Right renal cortex interstitium (tissue), 3 donors: Measurements from ENCODE around the gene ID2. TPM values are rescaled to one million over a fixed set of nuclear protein-coding genes. Genes with fewer than 3 reads are reported as not detected.

ENCODE experiments used
- DNase-seq, 3 donors: peaks; one replicate each; pipeline ENCODE4 v3.0.0-alpha.2; 2013; ENCODE audit warnings: low read depth in 3 of 3, low spot score in 2 of 3
- polyA plus RNA-seq, 3 donors: library from polyadenylated mRNA; unstranded; fragments of 120-200 nt; gene quantifications; one replicate each; pipeline ENCODE4 v1.2.1, GENCODE V29; 2013; ENCODE audit not compliant: insufficient read length in 3 of 3

ID2 gene
- polyA plus RNA-seq: 100 to 1,000 TPM; 297 to 325 (median 312) TPM

- peak; percentile 95 to 99 (median 98) for DNase-seq
Observed at GRCh38 chr2:8681786-8682692, at the start of gene ID2. TSS of gene ID2 (plus strand) at chr2:8682056. CDS start at chr2:8682166, 110 bp downstream.

DNA sequence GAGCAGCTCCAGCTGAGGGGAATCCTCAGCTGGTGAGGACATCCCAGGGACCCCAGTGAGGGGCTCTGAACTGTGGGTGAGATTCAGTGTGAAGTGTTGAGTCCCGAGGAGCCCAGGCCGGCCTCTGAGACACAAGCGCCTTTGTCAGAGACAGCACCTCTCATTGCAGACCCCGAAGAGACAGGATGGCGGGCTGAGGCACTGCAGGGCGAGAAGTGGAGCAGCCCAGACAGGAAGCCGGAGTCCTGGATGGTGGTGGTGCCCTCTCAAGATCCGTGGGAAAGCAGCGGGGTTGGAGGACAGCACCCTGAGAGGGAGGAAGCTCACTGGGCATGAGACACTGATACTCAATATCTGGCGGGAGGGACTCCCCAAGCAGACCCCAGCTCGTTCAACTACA is 49.1 kb upstream of the ID2 start:
- DNase-seq: no peak

DNA sequence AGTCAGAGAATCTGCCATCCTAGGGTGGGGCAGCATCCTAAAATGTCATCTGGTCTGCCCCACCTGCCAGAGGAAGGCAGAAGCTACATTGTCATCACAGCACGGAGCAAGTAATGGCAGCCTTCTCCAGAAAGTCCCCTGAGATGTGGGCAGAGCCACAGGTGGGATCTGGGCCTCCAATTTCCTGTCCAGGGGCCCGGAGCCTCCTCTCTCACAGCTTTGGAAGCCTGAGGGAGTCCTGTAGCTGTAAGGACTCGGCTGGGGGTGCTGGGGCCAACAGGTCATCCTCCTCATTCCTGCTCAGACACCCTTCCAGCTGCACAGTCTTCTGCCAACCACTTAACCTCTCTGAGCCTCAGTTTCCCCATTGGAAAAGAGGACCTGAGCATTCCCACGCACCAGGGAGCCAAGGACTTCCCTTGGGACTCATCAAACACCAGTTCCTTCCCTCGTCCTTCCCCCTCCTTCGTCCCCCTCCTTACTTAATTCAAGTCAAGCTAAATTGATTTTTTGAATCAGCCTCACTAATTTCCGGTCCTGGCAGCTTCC is 48.6 kb upstream of the ID2 start:
- no peak for DNase-seq

GRCh38 chr2:8633735-8634313 is 48.0 kb upstream of the ID2 start:
- DNase-seq: no peak

DNA sequence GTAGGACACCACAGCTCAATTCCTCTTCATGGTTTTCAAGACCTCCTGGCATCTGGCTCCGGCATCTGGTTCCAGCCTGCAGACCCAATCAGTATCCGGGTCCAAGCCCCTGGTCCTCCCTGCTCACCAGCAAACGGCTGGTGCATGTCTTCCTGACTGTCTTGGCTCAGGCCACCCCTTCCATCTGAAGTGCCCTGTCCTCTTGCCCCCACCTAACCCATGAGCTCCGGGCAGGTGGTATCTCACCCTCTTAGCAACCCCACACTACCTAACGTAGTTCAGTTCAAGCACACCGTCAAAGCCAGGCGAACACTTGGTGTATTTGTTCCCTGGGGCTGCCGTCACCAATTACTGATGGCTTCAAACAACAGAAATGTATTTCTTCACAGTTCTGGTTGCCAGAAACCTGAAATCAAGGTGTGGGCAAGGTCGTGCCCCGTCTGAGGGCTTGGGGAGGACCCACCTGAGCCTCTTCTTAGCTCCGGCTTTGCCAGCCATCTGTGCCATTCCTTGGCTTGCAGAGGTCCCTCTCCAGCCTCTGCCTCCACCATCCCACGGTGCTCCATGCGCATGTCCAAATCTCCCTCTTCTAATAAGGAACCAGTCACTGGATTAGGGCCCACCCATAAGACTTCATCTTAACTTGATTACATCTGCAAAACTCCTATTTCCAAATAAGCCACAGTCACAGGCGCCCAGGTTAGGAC is 47.2 kb upstream of the ID2 start:
- DNase-seq: no peak

DNA sequence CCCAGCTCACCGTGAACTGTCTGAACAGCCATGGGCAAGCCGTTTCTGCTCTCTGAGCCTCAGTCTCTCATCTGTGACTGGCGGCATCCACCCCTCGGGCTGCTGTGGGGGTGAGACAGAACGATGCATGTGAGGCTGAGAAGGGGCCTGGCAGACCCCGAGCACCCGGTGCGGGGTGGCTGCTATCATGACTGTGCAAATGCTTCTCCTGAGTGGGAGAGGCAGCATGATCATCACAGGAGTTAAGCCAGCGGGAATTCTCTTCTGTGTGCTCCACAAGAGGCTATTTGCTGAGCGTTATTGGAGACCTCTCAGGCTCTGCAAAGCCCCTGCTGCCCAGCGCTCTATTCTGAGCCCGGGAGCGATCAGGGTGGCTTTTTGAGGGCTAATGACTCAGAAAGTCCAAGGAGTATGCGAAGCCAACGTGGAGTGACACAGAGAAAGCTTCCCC is 45.8 kb upstream of the ID2 start:
- DNase-seq: no peak

GRCh38 chr2:8636721-8637636 is 44.9 kb upstream of the ID2 start:
- DNase-seq: peak; percentile 59 to 80 (median 63)

DNA sequence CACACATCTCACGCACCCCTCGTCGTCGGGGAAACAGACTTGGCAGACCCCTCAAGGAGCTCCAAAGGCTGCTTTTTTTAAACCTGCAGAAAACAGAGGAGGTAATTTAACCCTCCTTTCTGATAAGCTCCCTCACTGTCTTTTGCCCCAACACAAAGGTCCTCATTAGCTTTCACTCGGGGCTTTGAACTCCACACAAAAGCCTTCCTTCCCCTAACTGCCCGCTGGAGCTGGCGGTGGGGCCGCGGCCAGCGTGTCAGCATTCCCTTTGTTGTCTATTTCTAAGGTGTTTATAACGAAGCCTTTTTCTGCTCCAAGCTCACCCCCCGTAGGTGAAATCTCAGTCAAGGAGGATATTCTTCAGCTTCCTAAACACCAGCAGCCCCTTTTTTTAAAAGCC is 43.5 kb upstream of the ID2 start:
- DNase-seq: no peak

GRCh38 chr2:8639122-8639635 is 42.7 kb upstream of the ID2 start:
- no peak for DNase-seq

DNA sequence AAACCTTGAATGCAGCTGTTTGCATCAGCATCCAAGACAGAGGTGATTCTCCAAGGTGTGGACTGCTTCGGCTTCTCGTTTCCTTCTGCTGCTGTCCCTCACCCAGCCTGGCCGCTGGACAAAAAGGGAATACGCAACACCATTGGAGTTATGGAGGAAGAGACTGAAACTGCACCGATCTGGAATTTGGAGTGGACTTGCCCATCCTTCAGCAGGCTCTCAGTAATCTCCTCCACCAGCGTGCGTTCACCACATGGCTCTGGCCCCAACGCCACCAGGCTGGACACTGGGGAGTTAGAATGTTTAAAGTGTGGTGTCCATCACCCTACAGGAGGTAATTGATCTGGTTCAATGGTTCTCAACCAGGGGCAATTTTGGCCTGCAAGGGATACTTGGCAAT is 41.4 kb upstream of the ID2 start:
- no peak for DNase-seq

- no peak for DNase-seq
Observed at GRCh38 chr2:8641301-8641965, 40.4 kb upstream of the ID2 start.

DNA sequence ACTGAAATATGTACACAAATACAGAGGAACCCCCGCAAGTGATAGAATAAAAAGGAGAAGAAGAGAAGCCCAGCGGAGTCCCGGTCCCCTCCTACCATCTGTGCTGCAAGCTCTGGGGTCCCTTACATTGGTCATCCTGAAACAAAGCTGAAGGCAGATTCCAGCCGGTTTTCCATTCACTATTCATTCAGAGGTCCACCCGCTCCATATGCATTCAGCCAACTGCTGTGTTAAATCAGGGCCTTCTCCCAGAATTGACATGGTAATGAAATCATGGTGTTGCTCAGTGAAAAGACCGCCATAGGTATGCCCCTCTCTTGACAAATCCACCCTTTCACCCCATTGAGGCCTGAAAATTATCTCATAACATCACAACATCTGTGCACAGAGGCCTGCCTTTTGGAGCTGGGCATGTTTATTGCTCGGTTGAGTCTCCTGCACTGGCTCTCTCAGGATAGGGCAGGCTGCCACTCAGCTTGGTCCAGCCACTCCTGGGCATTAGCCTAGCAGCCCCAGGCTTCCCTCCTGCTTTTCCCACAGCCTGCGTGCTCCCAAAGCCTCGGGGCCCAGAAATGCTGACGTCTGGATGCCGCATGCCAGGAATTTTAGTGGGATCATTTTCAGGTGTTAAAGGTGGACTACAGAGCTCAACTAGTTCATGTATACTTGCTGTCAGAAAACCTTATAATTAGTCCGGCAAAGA is 39.3 kb upstream of the ID2 start:
- DNase-seq: no peak

- no peak for DNase-seq
Observed at GRCh38 chr2:8643250-8643995, 38.4 kb upstream of the ID2 start.

DNA sequence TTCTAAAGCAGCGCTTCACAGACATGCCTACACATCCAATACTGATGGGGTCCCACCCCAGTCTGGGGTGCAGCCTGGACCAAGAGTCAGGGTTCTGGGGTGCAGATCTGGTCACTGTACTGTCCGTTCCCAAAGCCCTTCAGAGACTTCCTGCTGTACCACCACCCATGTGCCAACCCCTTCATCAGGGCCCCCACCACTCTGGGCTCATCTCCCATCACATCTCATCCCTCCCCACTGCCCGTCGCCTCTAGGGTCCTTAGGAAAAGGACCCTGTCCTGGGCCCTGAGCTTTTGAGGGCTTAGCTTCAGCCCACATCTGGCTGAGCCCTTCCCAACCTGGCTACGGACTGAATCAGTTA is 37.9 kb upstream of the ID2 start:
- no peak for DNase-seq

GRCh38 chr2:8644605-8645175 is 37.2 kb upstream of the ID2 start:
- no peak for DNase-seq

- DNase-seq: no peak
Observed at GRCh38 chr2:8645176-8645831, 36.6 kb upstream of the ID2 start.
